ENCODE results near the gene CDCA5. TPM values are rescaled to one million over a fixed set of nuclear protein-coding genes. Genes with fewer than 3 reads are reported as not detected.

Gene CDCA5
- total RNA-seq, 4 donors from 2014 or later, result 0.36 to 1.3 (median 1.00) TPM; not detected in 1

DNA sequence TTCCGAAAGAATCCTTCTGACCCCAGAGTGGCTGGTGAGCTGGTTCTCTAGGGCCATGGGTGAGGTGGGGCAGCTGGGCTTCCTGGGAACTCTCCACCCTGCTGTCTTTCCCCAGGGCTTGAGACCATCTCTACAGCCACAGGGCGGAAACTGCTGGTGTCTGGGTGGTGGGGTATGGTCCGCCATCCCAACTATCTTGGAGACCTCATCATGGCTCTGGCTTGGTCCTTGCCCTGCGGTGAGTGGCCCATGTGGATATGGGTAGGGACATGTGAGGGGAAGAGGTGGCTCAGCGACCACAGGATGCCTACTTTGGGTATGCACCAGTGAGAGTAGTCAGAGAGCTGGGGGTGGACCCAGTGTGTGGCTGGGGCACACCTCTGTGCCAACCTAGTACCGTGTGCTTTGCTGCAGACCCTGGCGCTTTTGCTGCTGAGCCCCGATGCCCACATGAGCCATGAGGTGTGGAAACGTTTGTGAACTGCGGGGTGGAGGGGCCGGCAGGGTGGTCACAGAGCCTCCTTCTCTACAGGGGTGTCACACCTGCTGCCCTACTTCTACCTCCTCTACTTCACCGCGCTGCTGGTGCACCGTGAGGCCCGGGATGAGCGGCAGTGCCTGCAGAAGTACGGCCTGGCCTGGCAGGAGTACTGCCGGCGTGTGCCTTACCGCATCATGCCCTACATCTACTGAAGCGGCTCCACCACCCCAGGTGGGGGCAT lies 31.7 kb upstream of the CDCA5 start:
- no peak for ATAC-seq
- peaks cover 0 to 22% of the 10 kb centered on the region in 2 donors for H3K36me3 ChIP-seq
- no peak overlapping the region for H3K4me3 ChIP-seq
- peaks cover 37 to 52% of the 10 kb centered on the region in 2 donors for H3K4me1 ChIP-seq
- no peak overlapping the region for H3K27ac ChIP-seq
- no peaks in the 10 kb centered on the region for H3K27me3 ChIP-seq
- intact Hi-C loops (cut with DNase I; ENCODE audit: low total_unique reads), result loop anchor here (2.0 to 10.0 kb wide), 4 partner anchors 19 to 261 kb away; partner anchors contain the start of genes ATG2A, CDCA5, VPS51 and ZFPL1
- no peaks in the 10 kb centered on the region for H3K9me3 ChIP-seq
- no peak for DNase-seq
- in situ Hi-C loops (cut with MboI; ENCODE audit: low sequenced_read_pairs in 4 of 4), result no loop called here
- TF ChIP-seq, protein P1, sequence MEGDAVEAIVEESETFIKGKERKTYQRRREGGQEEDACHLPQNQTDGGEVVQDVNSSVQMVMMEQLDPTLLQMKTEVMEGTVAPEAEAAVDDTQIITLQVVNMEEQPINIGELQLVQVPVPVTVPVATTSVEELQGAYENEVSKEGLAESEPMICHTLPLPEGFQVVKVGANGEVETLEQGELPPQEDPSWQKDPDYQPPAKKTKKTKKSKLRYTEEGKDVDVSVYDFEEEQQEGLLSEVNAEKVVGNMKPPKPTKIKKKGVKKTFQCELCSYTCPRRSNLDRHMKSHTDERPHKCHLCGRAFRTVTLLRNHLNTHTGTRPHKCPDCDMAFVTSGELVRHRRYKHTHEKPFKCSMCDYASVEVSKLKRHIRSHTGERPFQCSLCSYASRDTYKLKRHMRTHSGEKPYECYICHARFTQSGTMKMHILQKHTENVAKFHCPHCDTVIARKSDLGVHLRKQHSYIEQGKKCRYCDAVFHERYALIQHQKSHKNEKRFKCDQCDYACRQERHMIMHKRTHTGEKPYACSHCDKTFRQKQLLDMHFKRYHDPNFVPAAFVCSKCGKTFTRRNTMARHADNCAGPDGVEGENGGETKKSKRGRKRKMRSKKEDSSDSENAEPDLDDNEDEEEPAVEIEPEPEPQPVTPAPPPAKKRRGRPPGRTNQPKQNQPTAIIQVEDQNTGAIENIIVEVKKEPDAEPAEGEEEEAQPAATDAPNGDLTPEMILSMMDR (IDR thresholded peaks at IDR 0.05 in 4 of 5, conservative IDR thresholded peaks at IDR 0.05 in 1 of 5), result no peak
- TF ChIP-seq POLR2A (IDR thresholded peaks at IDR 0.05), result no peak

DNA sequence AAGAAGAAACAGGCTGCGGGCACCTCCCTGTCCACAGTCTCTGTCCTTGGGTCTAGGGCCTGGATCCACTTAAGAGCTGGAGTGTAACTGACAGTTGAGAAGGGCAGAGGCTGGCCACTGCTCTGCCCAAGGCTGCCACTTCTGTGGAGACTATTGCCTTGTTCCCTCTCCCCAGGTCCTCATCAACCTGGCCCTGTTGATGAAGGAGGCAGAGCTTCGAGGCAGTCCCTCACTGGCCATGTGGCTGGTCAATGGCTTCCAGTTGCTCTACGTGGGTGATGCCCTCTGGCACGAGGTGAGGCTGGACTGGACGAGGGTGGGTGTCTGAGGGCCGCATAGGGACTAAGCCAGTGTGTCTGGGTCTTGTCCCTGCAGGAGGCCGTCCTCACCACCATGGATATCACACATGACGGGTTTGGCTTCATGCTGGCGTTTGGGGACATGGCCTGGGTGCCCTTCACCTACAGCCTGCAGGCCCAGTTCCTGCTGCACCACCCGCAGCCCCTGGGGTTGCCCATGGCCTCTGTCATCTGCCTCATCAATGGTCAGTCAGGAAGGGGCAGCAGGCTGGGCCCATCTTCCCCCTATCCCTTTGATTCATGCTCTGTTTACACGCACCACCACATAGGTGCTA lies 30.8 kb upstream of the CDCA5 start:
- H3K27me3 ChIP-seq, result no peaks in the 10 kb centered on the region
- intact Hi-C loops (cut with DNase I; ENCODE audit: low total_unique reads), result loop anchor here (10.0 kb wide), 1 partner anchor 260 kb away; no protein-coding TSS in a partner anchor
- H3K4me3 ChIP-seq, result no peak overlapping the region
- peaks cover 39 to 55% of the 10 kb centered on the region in 2 donors for H3K4me1 ChIP-seq
- H3K27ac ChIP-seq, result no peak overlapping the region
- DNase-seq, result no peak
- no peak for ATAC-seq
- in situ Hi-C loops (cut with MboI; ENCODE audit: low sequenced_read_pairs in 4 of 4), result loop anchor here in 3 of 4 donors (5.0 kb wide), 1 partner anchor 68 kb away; the partner anchor contains the start of gene CAPN1 (in 3 of the 3)
- H3K9me3 ChIP-seq, result no peaks in the 10 kb centered on the region
- H3K36me3 ChIP-seq, result peaks cover 0 to 13% of the 10 kb centered on the region in 2 donors
- TF ChIP-seq, protein P1 (IDR thresholded peaks at IDR 0.05 in 4 of 5, conservative IDR thresholded peaks at IDR 0.05 in 1 of 5), result no peak

DNA sequence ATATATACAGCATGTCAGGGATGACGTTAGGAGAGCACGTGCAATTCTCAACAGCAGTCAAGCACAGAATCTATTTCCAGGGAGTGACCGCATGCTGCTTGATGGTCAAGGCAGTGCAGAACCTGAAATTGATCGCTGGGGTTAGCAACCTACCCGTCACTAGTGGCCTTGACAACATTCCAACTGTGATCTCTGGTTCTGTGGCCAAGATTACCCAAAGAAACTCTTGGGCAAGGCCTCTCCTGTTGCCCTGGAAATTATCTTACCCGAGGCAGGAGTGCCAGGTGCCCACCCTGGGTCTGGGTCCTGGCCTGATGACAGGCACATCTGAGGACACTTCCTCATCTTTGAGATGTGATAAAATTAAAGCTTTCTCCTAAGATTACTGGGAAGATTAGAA lies 30.0 kb upstream of the CDCA5 start:
- Histone ChIP-seq H3K36me3 (peaks cover 0 to 5% of the 10 kb centered on the region in 2 donors), H3K9me3 (no peaks in the 10 kb centered on the region), H3K27me3 (no peaks in the 10 kb centered on the region), H3K27ac (peak overlapping the region in 1 of 4 donors; percentile 80), H3K4me1 (peaks cover 39 to 51% of the 10 kb centered on the region in 2 donors), H3K4me3 (no peak overlapping the region)
- no peak for ATAC-seq
- in situ Hi-C loops (cut with MboI; ENCODE audit: low sequenced_read_pairs in 4 of 4), result loop anchor here in 3 of 4 donors (5.0 kb wide), 1 partner anchor 68 kb away; the partner anchor contains the start of gene CAPN1 (in 3 of the 3)
- TF ChIP-seq POLR2A (IDR thresholded peaks at IDR 0.05), result no peak
- TF ChIP-seq, protein P1 (IDR thresholded peaks at IDR 0.05 in 4 of 5, conservative IDR thresholded peaks at IDR 0.05 in 1 of 5), result no peak
- intact Hi-C loops (cut with DNase I; ENCODE audit: low total_unique reads), result loop anchor here (10.0 kb wide), 1 partner anchor 259 kb away; no protein-coding TSS in a partner anchor
- DNase-seq, result no peak

DNA sequence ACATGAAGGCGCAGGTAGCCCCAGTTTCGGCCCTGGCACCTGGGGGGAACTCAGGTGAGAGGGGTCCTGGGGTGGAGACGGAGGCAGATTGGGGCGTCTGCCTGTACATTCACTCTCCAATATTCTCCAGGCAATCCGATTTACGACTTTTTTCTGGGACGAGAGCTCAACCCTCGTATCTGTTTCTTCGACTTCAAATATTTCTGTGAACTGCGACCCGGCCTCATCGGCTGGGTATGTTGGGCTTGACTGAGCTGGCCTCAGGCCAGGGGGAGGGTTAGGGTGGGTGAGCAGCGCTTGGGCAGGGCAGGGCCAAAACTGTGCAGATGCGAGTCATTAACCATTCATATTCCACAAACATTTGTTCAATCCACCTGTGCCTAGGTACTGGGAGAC lies 29.5 kb upstream of the CDCA5 start:
- no peaks in the 10 kb centered on the region for H3K27me3 ChIP-seq
- TF ChIP-seq, protein P1 (IDR thresholded peaks at IDR 0.05 in 4 of 5, conservative IDR thresholded peaks at IDR 0.05 in 1 of 5), result no peak
- TF ChIP-seq POLR2A (IDR thresholded peaks at IDR 0.05), result no peak
- peak overlapping the region in 3 of 4 donors; percentile 74 to 90 (median 80) for H3K27ac ChIP-seq
- in situ Hi-C loops (cut with MboI; ENCODE audit: low sequenced_read_pairs in 4 of 4) (loop anchor here in 3 of 4 donors (5.0 kb wide), 1 partner anchor 69 kb away; the partner anchor contains the start of gene CAPN1 (in 3 of the 3)), intact Hi-C loops (cut with DNase I; ENCODE audit: low total_unique reads) (loop anchor here (10.0 kb wide), 1 partner anchor 259 kb away; no protein-coding TSS in a partner anchor)
- DNase-seq (no peak), ATAC-seq (no peak)
- no peaks in the 10 kb centered on the region for H3K9me3 ChIP-seq
- peak overlapping the region; percentile 63 to 72 (median 66) for H3K4me3 ChIP-seq
- peaks cover 0 to 4% of the 10 kb centered on the region in 2 donors for H3K36me3 ChIP-seq
- peaks cover 39 to 48% of the 10 kb centered on the region in 2 donors for H3K4me1 ChIP-seq

Measured in gastrocnemius medialis (tissue), 4 donors.